ENCODE results near the gene FAIM2.

GRCh38 chr12:49949866-49950265 lies 46.2 kb upstream of the FAIM2 start:
- TF ChIP-seq EZH2phosphoT487 (IDR thresholded peaks at IDR 0.05; ENCODE audit: borderline replicate concordance, low read length) (no peak), CTCF (conservative IDR thresholded peaks at IDR 0.05; ENCODE audit: low read depth, low read length) (no peak)

Data from PC-3 (cell line).